Measurements from ENCODE around the gene TMEM17. TPM values are rescaled to one million over a fixed set of nuclear protein-coding genes. Genes with fewer than 3 reads are reported as not detected.
A peak's percentile ranks its signal among the peaks of the same experiment; 100 is the strongest.

TMEM17 gene
- total and polyA plus RNA-seq, 5 donors, result 1.5 to 2.9 (median 1.8) TPM

- Histone ChIP-seq H3K9me3 (ENCODE audit: control insufficient read depth, low read length) (no peaks in the 10 kb centered on the region), H3K4me1 (ENCODE audit: control insufficient read depth, insufficient read depth, low read length) (peaks cover 12% of the 10 kb centered on the region), H3K27ac (ENCODE audit: low read length) (peak overlapping the region; percentile 20), H3K4me3 (ENCODE audit: low read length) (no peak overlapping the region), H3K27me3 (ENCODE audit: control insufficient read depth, insufficient read depth) (no peaks in the 10 kb centered on the region)
- WGBS, result 50% methylated on average over 7 of the region's 7 CpGs
- ATAC-seq (peak; percentile 35 to 69), DNase-seq (peak; percentile 70 to 92 (median 92))
- intact Hi-C loops (cut with DNase I), result no loop called here
Measured at GRCh38 chr2:62471816-62472215, 34.2 kb downstream of the TMEM17 start.

DNA sequence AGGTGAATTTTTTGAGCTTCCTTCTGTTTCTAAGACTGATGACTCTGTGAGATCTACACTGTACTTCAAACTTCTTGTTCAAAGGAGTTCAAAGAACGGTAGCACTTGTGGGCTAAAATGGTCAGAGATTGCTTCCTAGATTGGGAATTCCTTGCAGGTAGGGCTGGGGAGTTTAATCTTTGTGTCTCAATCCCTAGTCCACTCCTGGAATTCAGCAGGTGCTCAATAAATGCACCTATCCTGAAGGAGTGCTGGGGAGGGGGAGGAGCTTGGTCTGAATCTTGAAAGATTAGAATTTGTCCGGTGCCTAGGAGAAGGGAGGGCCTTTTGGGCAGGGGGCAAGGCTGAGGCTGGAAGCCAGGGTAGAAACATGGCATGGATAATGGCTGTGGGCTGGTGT is 34.6 kb downstream of the TMEM17 start:
- Histone ChIP-seq H3K4me1 (ENCODE audit: control insufficient read depth, insufficient read depth, low read length) (peaks cover 12% of the 10 kb centered on the region), H3K4me3 (ENCODE audit: low read length) (no peak overlapping the region), H3K27ac (ENCODE audit: low read length) (no peak overlapping the region), H3K9me3 (ENCODE audit: control insufficient read depth, low read length) (no peaks in the 10 kb centered on the region), H3K27me3 (ENCODE audit: control insufficient read depth, insufficient read depth) (no peaks in the 10 kb centered on the region)
- DNase-seq, result no peak
- ATAC-seq, result no peak
- WGBS, result 76% methylated on average over 2 of the region's 2 CpGs
- intact Hi-C loops (cut with DNase I), result no loop called here

- ATAC-seq (no peak), DNase-seq (no peak)
- H3K4me1 ChIP-seq (ENCODE audit: control insufficient read depth, insufficient read depth, low read length), result peaks cover 5% of the 10 kb centered on the region
- no peaks in the 10 kb centered on the region for H3K9me3 ChIP-seq (ENCODE audit: control insufficient read depth, low read length)
- intact Hi-C loops (cut with DNase I), result no loop called here
- H3K4me3 ChIP-seq (ENCODE audit: low read length), result no peak overlapping the region
- WGBS, result 88% methylated on average over 2 of the region's 2 CpGs
- no peaks in the 10 kb centered on the region for H3K27me3 ChIP-seq (ENCODE audit: control insufficient read depth, insufficient read depth)
- H3K27ac ChIP-seq (ENCODE audit: low read length), result no peak overlapping the region
Measured at GRCh38 chr2:62469548-62469947, 36.4 kb downstream of the TMEM17 start.

GRCh38 chr2:62469114-62469513 is 36.9 kb downstream of the TMEM17 start:
- DNase-seq, result no peak
- WGBS, result 96% methylated on average over 1 of the region's 1 CpG
- intact Hi-C loops (cut with DNase I), result no loop called here
- Histone ChIP-seq H3K9me3 (ENCODE audit: control insufficient read depth, low read length) (no peaks in the 10 kb centered on the region), H3K4me1 (ENCODE audit: control insufficient read depth, insufficient read depth, low read length) (peaks cover 5% of the 10 kb centered on the region), H3K27me3 (ENCODE audit: control insufficient read depth, insufficient read depth) (no peaks in the 10 kb centered on the region), H3K4me3 (ENCODE audit: low read length) (no peak overlapping the region), H3K27ac (ENCODE audit: low read length) (no peak overlapping the region)
- no peak for ATAC-seq

DNA sequence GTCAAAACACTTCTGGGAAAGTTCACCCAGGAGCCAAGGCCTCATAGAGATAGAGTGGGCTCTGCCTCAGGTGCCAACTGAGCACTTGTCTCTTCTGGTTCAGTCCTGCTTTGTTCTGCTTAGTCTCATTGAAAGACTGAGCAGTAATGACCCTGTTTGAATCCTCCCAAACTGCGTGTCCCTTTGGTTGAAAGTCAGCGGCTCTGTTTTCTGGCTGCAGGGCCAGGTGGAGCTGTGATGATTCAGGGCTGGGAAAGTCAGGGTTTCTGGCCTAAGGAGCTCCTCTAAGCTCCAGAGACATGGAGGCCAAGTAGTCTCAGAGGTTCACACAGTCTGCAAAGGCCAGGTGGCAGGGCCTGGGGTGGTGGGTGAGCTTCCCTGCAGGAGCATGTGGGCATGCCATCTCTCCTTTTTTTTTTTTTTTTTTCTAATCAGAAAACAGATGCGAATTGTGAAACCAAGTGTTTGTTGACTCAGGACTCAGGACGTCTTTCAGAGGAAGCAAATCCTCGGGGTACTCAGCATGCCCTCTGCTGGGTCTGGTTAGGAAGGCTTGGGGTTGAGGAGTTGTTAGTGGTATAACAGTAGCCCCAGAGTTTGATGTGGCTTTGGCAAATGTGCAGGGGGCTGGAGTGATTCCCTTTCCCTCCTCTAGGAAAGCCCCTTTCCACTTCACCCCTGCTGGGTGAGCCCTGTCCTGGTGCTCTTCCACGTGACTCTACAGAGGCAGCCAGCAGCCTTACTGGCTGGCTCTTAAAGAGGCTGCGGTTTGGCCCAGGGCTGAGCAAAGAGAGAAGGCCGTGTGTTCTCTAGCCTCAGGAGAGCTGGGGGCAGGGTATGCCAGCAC is 38.3 kb downstream of the TMEM17 start:
- H3K27ac ChIP-seq (ENCODE audit: low read length), result peak overlapping the region; percentile 39
- ATAC-seq (peak; percentile 71 to 78), DNase-seq (peak; percentile 66 to 73 (median 69))
- no peaks in the 10 kb centered on the region for H3K9me3 ChIP-seq (ENCODE audit: control insufficient read depth, low read length)
- no peak overlapping the region for H3K4me3 ChIP-seq (ENCODE audit: low read length)
- WGBS, result 66% methylated on average over 8 of the region's 8 CpGs
- no peaks in the 10 kb centered on the region for H3K27me3 ChIP-seq (ENCODE audit: control insufficient read depth, insufficient read depth)
- intact Hi-C loops (cut with DNase I), result no loop called here
- peaks cover 5% of the 10 kb centered on the region for H3K4me1 ChIP-seq (ENCODE audit: control insufficient read depth, insufficient read depth, low read length)

GRCh38 chr2:62467100-62467474 is 38.9 kb downstream of the TMEM17 start:
- peaks cover 5% of the 10 kb centered on the region for H3K4me1 ChIP-seq (ENCODE audit: control insufficient read depth, insufficient read depth, low read length)
- H3K4me3 ChIP-seq (ENCODE audit: low read length), result no peak overlapping the region
- DNase-seq (no peak), ATAC-seq (no peak)
- intact Hi-C loops (cut with DNase I), result no loop called here
- 70% methylated on average over 6 of the region's 6 CpGs for WGBS
- no peak overlapping the region for H3K27ac ChIP-seq (ENCODE audit: low read length)
- no peaks in the 10 kb centered on the region for H3K9me3 ChIP-seq (ENCODE audit: control insufficient read depth, low read length)
- H3K27me3 ChIP-seq (ENCODE audit: control insufficient read depth, insufficient read depth), result no peaks in the 10 kb centered on the region

GRCh38 chr2:62466503-62466854 is 39.5 kb downstream of the TMEM17 start:
- intact Hi-C loops (cut with DNase I), result no loop called here
- Histone ChIP-seq H3K4me3 (ENCODE audit: low read length) (no peak overlapping the region), H3K27me3 (ENCODE audit: control insufficient read depth, insufficient read depth) (no peaks in the 10 kb centered on the region), H3K27ac (ENCODE audit: low read length) (no peak overlapping the region), H3K9me3 (ENCODE audit: control insufficient read depth, low read length) (no peaks in the 10 kb centered on the region), H3K4me1 (ENCODE audit: control insufficient read depth, insufficient read depth, low read length) (peaks cover 2% of the 10 kb centered on the region)
- DNase-seq (no peak), ATAC-seq (no peak)
- WGBS, result 92% methylated on average over 2 of the region's 2 CpGs

DNA sequence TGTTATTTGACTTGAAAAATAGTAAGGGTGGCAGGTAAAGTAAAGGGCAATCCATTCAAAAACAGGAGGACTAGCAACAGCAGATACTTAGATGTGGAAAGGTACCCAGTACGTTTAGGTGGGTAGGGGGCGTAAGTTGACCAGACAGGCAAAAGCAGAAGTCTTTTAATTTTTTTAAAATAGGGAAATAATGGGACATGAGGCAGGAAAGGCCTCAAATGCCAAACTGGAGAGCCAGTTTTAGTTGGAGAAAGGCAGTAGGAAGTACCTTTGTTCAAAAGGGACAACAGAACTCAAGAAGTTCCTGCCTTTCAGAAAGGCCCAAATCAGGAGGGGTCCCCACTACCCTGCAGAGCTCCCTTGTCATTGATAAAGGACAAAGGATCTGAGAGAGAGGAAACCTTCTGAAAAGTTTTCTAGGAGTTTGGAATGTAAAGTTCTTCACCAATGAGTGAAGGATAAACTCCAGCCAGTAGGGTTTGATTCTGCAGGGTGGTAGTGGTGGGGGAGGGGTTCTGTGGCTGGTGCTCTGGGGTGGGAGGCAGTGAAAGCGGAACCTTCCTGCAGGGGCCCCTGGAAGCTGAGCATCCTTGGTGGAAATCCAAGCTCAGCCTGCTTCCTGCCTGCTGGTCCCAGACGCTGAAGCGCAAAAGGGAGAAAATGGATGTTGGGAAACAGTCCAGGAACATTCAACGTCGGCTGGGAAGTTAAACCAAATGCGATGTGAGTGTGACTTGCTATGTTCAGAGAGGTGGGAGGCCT is 40.1 kb downstream of the TMEM17 start:
- Histone ChIP-seq H3K9me3 (ENCODE audit: control insufficient read depth, low read length) (no peaks in the 10 kb centered on the region), H3K4me1 (ENCODE audit: control insufficient read depth, insufficient read depth, low read length) (peaks cover 2% of the 10 kb centered on the region), H3K4me3 (ENCODE audit: low read length) (no peak overlapping the region), H3K27ac (ENCODE audit: low read length) (no peak overlapping the region), H3K27me3 (ENCODE audit: control insufficient read depth, insufficient read depth) (no peaks in the 10 kb centered on the region)
- DNase-seq (no peak), ATAC-seq (no peak)
- 44% methylated on average over 8 of the region's 8 CpGs for WGBS
- intact Hi-C loops (cut with DNase I), result no loop called here

DNA sequence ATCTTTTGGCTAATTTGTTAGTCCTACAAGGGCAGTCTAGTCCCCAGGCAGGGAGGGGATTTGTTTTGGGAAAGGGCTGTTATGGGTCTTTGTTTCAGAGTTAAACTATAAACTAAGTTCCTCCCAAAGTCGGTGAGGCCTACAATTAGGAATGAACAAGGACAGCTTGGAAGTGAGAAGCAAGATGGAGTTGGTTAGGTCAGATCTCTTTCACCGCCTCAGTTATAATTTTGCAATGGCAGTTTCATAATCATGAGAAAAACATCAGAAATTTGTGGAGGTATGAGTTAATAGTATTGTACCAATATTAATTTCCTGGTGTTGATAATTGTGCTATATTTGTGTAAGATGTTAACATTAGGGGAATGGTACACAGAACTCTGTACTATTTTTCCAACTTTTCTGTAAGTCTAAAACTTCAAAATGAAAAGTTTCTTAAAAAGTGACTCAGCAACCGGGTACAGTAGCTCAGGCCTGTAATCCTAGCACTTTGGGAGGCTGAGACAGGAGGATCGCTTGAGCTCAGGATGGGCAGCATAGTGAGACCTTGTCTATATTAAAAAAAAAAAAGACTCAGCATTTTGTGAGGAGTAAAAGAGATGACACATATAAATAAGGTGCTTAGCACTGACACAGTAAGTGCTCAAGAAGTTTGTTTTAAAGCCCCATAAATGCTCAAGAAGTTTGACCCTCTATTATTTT is 40.8 kb downstream of the TMEM17 start:
- Histone ChIP-seq H3K4me3 (ENCODE audit: low read length) (no peak overlapping the region), H3K27ac (ENCODE audit: low read length) (no peak overlapping the region), H3K27me3 (ENCODE audit: control insufficient read depth, insufficient read depth) (no peaks in the 10 kb centered on the region), H3K9me3 (ENCODE audit: control insufficient read depth, low read length) (no peaks in the 10 kb centered on the region), H3K4me1 (ENCODE audit: control insufficient read depth, insufficient read depth, low read length) (peaks cover 2% of the 10 kb centered on the region)
- 92% methylated on average over 4 of the region's 4 CpGs for WGBS
- ATAC-seq (no peak), DNase-seq (no peak)
- intact Hi-C loops (cut with DNase I), result no loop called here

DNA sequence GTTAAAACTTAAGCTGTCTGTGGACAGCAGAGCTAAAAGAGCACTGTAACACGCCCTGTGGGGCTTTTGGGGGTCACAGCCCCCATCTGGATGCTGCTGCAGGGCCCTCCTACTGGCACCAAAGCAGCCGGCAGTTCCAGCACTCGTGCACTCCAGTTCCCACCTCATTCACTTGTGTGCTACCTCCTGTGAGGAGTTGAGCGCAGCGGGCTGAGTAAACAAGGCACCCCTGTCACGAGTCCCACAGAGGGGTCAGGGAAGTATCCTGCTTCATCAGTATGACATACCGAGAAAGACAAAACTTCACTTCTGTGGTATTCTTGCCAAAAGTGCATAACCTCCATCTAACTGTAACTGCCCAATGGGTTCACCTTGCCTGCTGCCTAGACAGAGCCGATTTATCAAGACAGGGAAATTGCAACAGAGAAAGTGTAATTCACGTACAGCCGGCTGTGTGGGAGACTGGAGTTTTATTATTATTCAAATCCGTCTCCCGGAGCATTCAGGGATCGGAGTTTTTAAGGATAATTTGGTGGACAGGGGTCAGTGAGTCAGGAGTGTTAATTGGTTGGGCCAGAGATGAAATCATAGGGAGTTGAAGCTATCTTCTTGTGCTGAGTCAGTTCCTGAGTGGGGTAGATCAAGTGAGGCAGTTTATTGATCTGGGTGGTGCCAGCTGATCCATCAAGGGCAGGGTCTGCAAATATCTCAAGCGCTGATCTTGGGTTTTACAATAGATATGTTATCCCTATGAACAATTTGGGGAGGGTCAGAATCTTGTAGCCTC is 41.6 kb downstream of the TMEM17 start:
- ATAC-seq (no peak), DNase-seq (no peak)
- Histone ChIP-seq H3K9me3 (ENCODE audit: control insufficient read depth, low read length) (no peaks in the 10 kb centered on the region), H3K4me1 (ENCODE audit: control insufficient read depth, insufficient read depth, low read length) (peaks cover 2% of the 10 kb centered on the region), H3K27me3 (ENCODE audit: control insufficient read depth, insufficient read depth) (no peaks in the 10 kb centered on the region), H3K4me3 (ENCODE audit: low read length) (no peak overlapping the region), H3K27ac (ENCODE audit: low read length) (no peak overlapping the region)
- WGBS, result 95% methylated on average over 14 of the region's 14 CpGs
- intact Hi-C loops (cut with DNase I), result no loop called here
